Smooth muscle cell (in vitro differentiated cells): ENCODE results near the gene MED25. TPM values are rescaled to one million over a fixed set of nuclear protein-coding genes. Genes with fewer than 3 reads are reported as not detected.

Experiments
- DNase-seq: peaks from one replicate; lab custom pipeline; 2025; ENCODE audit not compliant: unreplicated experiment; lab: John Stamatoyannopoulos, UW
- H2AFZ ChIP-seq: fragments of 200-600 bp; sonication (generic); 2 replicates; pipeline ENCODE4 v1.6.0; 2016; ENCODE audit warnings: antibody characterized with exemption, low read depth, mild to moderate bottlenecking
- H3F3A ChIP-seq: fragments of 200-600 bp; sonication (generic); 2 replicates; pipeline ENCODE4 v1.6.0; 2017; ENCODE audit warnings: antibody characterized with exemption, low read depth
- H3K27ac ChIP-seq: fragments of 200-600 bp; sonication (generic); 2 replicates; pipeline ENCODE4 v1.5.1; 2016; ENCODE audit warnings: low read depth, mild to moderate bottlenecking
- H3K27me3 ChIP-seq: fragments of 200-600 bp; sonication (generic); 2 replicates; pipeline ENCODE4 v1.6.1; 2016; ENCODE audit warnings: low read depth, mild to moderate bottlenecking
- H3K36me3 ChIP-seq: fragments of 200-600 bp; sonication (generic); 2 replicates; pipeline ENCODE4 v1.5.1; 2016; ENCODE audit warnings: low read depth
- H3K4me1 ChIP-seq: fragments of 200-600 bp; sonication (generic); 2 replicates; pipeline ENCODE4 v1.5.1; 2016; ENCODE audit warnings: low read depth
- H3K4me2 ChIP-seq: fragments of 200-600 bp; sonication (generic); 2 replicates; pipeline ENCODE4 v1.6.0; 2016; ENCODE audit warnings: mild to moderate bottlenecking
- H3K4me3 ChIP-seq: fragments of 200-600 bp; sonication (generic); 2 replicates; pipeline ENCODE4 v1.5.1; 2016; ENCODE audit warnings: mild to moderate bottlenecking
- H3K79me2 ChIP-seq: fragments of 200-600 bp; sonication (generic); 2 replicates; pipeline ENCODE4 v1.6.0; 2016; ENCODE audit warnings: low read depth, mild to moderate bottlenecking
- H3K9ac ChIP-seq: fragments of 200-600 bp; sonication (generic); 2 replicates; pipeline ENCODE4 v1.6.0; 2016; ENCODE audit warnings: low read depth
- H3K9me3 ChIP-seq: fragments of 200-600 bp; sonication (generic); replicated peaks from 2 replicates; pipeline ENCODE4 v1.5.1; 2016; ENCODE audit warnings: low read depth
- H4K20me1 ChIP-seq: fragments of 200-600 bp; sonication (generic); 2 replicates; pipeline ENCODE4 v1.6.0; 2016; ENCODE audit warnings: low read depth
- CTCF ChIP-seq: fragments of 200-600 bp; sonication (generic); IDR thresholded peaks from 2 replicates; pipeline ENCODE4 v1.5.1; 2017; ENCODE audit warnings: borderline replicate concordance, mild to moderate bottlenecking, antibody characterized with exemption; ENCODE audit not compliant: insufficient read depth, poor library complexity, severe bottlenecking
- WGBS: methylation state at CpG from one replicate; pipeline ENCODE4 v1.1.7; 2016; ENCODE audit warnings: low lambda C conversion rate; 5-methylcytosine and 5-hydroxymethylcytosine counted together
- polyA plus RNA-seq: library from polyadenylated mRNA; unstranded; fragments of >200 nt; fragmentation: Nextera tagmentation; extraction: Ambion mirVana; gene quantifications from 2 replicates; pipeline ENCODE4 v1.2.1, GENCODE V29; 2016
- total RNA-seq: library from RNA; depleted of rRNA; stranded (reverse); fragments of >200 nt; gene quantifications from 2 replicates; pipeline ENCODE4 v1.2.3, GENCODE V29; 2014

Gene MED25
- total and polyA plus RNA-seq, 2 experiments from 2014 or later, result 20.4 to 34.1 TPM

- no peak overlapping the region for H3K27ac ChIP-seq
- 91% methylated on average over 12 of the region's 12 CpGs for WGBS
- no peak overlapping the region for H2AFZ ChIP-seq
- no peaks in the 10 kb centered on the region for H3K4me1 ChIP-seq
- H3K27me3 ChIP-seq, result no peaks in the 10 kb centered on the region
- H3K79me2 ChIP-seq, result no peaks in the 10 kb centered on the region
- peaks cover 44% of the 10 kb centered on the region for H4K20me1 ChIP-seq
- H3K9ac ChIP-seq, result no peak overlapping the region
- no peaks in the 10 kb centered on the region for H3K36me3 ChIP-seq
- H3F3A ChIP-seq, result no peaks in the 10 kb centered on the region
- no peak for DNase-seq
- no peaks in the 10 kb centered on the region for H3K9me3 ChIP-seq
- no peak overlapping the region for H3K4me3 ChIP-seq
- TF ChIP-seq CTCF, result no peak
- no peak overlapping the region for H3K4me2 ChIP-seq
Measured at GRCh38 chr19:49830766-49831165, 12.7 kb downstream of the MED25 start.

- Histone ChIP-seq H3F3A (no peaks in the 10 kb centered on the region), H3K4me1 (no peaks in the 10 kb centered on the region), H4K20me1 (peaks cover 36% of the 10 kb centered on the region), H3K4me3 (no peak overlapping the region), H3K9ac (no peak overlapping the region), H3K9me3 (no peaks in the 10 kb centered on the region), H2AFZ (no peak overlapping the region), H3K36me3 (no peaks in the 10 kb centered on the region), H3K4me2 (no peak overlapping the region), H3K27me3 (no peaks in the 10 kb centered on the region), H3K79me2 (no peaks in the 10 kb centered on the region), H3K27ac (no peak overlapping the region)
- 96% methylated on average over 8 of the region's 8 CpGs for WGBS
- TF ChIP-seq CTCF, result no peak
- DNase-seq, result no peak
Measured at GRCh38 chr19:49831592-49831991, 13.5 kb downstream of the MED25 start.

GRCh38 chr19:49832556-49832955 is 14.5 kb downstream of the MED25 start:
- TF ChIP-seq CTCF, result no peak
- Histone ChIP-seq H3K4me1 (no peaks in the 10 kb centered on the region), H3F3A (no peaks in the 10 kb centered on the region), H3K9ac (no peak overlapping the region), H3K27ac (no peak overlapping the region), H3K27me3 (no peaks in the 10 kb centered on the region), H3K4me3 (no peak overlapping the region), H3K79me2 (no peaks in the 10 kb centered on the region), H3K4me2 (no peak overlapping the region), H4K20me1 (peaks cover 26% of the 10 kb centered on the region), H3K36me3 (no peaks in the 10 kb centered on the region), H2AFZ (no peak overlapping the region), H3K9me3 (no peaks in the 10 kb centered on the region)
- WGBS, result 88% methylated on average over 9 of the region's 9 CpGs
- DNase-seq, result no peak

GRCh38 chr19:49833599-49833998 is 15.5 kb downstream of the MED25 start:
- WGBS, result 95% methylated on average over 7 of the region's 7 CpGs
- no peak for DNase-seq
- H3F3A ChIP-seq, result no peaks in the 10 kb centered on the region
- no peaks in the 10 kb centered on the region for H3K79me2 ChIP-seq
- H4K20me1 ChIP-seq, result peaks cover 17% of the 10 kb centered on the region
- H2AFZ ChIP-seq, result no peak overlapping the region
- no peaks in the 10 kb centered on the region for H3K4me1 ChIP-seq
- no peak overlapping the region for H3K4me3 ChIP-seq
- H3K27ac ChIP-seq, result no peak overlapping the region
- no peak overlapping the region for H3K9ac ChIP-seq
- no peaks in the 10 kb centered on the region for H3K36me3 ChIP-seq
- H3K9me3 ChIP-seq, result no peaks in the 10 kb centered on the region
- H3K4me2 ChIP-seq, result no peak overlapping the region
- TF ChIP-seq CTCF, result no peak
- H3K27me3 ChIP-seq, result no peaks in the 10 kb centered on the region
